GM21786 (cell line): Measurements from ENCODE around the gene ZFR2.
"Not testable (repeated sequence)": the region's sequence is repeated elsewhere in the genome, so short reads cannot be mapped to it uniquely, and the experiment has no call there.

ENCODE experiments used
- ATAC-seq: cut with Tn5 transposase; IDR thresholded peaks from one replicate; pipeline ENCODE4 v1.9.1; 2021; ENCODE audit not compliant: unreplicated experiment

ZFR2 gene

DNA sequence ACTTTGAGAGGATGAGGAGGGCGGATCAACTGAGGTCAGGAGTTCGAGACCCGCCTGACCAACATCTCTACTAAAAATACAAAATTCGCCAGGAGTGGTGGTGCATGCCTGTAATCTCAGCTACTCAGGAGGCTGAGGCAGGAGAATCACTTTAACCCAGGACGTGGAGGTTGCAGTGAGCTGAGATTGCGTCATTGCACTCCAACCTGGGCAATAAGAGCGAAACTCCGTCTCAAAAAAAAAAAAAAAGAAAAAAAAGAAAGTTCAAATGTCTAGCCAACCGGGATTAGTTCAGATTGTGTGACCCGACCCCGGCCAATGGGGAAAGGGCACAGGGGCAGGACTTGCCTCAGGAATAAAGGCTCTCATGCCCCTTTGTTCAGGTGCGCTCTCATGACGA is 5.9 kb upstream of the ZFR2 start:
- not testable (repeated sequence) for ATAC-seq

DNA sequence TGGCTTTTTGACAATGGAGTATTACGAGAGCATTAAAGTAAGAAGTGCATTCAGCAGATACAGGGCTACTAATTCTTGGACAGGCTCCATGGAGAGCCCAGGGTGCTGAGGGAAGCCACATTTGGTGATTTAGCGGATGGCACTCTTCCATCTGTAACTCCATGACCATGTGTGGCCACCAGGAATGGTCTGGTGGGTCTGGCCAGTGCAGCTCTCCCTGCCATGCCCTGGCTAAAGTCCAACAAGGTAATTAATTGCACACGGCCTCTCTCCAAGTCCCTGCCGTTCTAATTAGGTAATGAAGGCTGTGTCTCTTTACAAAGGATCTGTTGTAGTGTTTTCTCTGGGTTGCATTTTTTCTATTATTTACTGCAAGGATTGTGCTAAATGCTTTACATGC is 4.3 kb upstream of the ZFR2 start:
- ATAC-seq, result no peak

DNA sequence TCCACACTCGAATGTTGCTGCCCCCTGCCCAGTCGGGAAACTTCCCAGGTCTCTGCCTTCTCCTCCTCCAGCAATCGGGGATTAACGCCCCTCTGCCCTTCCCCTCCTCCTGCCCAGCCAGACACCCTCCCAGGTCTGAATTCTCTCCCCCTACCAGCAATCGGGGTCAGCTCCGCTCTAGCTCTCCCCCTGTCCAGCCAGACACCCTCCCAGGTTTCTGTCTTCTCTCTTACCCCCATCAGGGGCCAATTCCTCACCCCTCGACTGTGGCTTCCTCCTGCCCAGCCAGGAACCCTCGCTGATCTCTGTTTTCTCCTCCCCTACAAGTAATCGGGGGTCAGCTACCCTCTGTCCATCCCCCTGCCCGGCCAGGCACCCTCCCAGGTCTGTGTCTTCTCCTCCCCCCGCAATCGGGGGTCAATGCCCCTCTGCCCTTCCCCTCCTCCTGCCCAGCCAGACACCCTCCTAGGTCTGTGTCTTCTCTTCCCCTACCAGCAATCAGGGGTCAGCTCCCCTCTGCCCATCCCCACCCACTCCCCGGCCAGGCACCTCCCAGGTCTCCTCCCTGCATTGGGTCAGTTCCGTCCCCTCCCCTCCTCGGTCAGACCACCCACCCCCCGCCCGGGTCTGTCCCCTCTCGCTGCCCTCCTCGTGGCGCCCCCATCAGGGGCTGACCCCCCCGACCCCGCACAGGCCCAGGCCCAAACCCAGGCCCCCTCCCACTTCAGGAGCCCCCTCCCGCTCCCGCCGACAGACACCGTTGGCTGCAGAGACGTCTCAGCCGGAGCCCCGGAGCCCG is 668 bp downstream of the ZFR2 start:
- ATAC-seq, result no peak

GRCh38 chr19:3866910-3867638 is 1.8 kb downstream of the ZFR2 start:
- ATAC-seq, result no peak

DNA sequence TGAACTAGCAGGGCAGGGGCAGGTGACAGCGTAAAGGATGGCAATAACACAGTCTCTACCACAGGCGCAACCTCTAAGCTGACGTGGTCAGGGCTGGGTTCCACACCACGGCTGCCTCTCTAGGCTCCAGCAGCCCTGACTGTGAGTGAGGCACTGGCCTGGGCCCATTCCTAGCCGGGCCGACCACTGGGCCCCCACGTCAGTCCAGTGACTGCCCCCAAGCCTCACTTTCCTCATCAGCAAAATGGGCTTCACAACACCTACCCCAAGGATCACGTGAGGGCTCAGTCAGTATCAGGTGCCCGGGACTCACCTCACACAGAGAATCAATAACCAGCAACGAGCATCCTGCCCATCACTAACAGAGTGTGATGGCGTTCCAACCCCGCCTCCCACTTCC is 5.2 kb downstream of the ZFR2 start:
- ATAC-seq, result no peak

GRCh38 chr19:3862826-3863500 is 5.9 kb downstream of the ZFR2 start:
- ATAC-seq, result no peak

GRCh38 chr19:3860499-3860898 is 8.3 kb downstream of the ZFR2 start:
- ATAC-seq, result no peak

- ATAC-seq, result no peak
Measured at GRCh38 chr19:3857449-3858003, 11.3 kb downstream of the ZFR2 start.

DNA sequence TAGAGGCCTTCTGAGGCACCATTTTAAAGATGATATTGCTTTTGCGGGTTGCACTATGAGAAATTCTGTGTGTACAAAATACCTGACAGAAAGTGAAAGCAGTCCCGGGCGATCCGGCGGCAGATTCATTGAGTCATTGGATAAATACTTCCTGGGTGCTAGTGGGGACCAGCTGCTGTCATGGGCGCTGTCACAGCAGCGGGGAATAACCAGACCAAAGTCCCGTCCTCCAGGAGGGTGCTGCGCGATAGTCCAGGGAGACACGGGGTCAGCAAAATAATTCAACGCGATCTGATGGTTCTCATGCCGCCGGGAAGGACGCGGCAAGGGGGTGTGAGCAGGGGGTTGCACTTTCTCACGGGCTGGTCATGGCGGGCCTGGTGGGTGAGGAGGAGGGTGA is 13.5 kb downstream of the ZFR2 start:
- no peak for ATAC-seq

DNA sequence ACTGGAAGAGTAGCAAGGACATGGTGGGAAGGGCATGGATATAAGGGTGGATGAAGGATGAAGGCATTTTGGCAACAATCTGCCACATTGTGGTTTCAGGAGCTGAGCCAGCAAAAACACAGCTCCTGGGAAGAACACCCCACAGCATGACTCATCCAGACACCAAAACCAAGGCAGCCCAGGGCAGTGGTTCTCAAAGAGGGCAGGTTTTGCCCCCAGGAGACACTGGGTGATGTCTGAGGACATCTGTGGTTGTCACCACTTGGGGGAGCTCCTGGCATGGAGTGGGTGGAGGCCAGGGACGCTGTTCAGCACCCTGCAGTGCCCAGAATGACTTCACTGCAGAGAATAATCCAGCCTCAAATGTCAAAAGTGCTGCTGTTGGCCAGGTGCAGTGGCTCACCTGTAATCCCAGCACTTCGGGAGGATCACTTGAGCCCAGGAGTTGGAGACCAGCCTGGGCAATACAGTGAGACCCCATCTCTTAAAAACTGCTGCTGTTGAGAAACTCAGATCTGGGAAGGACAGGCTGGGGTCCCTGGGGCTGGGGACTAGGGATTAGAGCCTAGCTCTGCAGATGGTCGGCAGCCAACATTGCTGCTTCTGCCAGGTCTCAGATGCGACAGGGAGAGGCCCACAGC is 16.1 kb downstream of the ZFR2 start:
- ATAC-seq, result no peak

GRCh38 chr19:3852177-3852511 is 16.7 kb downstream of the ZFR2 start:
- no peak for ATAC-seq

GRCh38 chr19:3851254-3852176 is 17.3 kb downstream of the ZFR2 start:
- ATAC-seq, result no peak

GRCh38 chr19:3850320-3850972 is 18.4 kb downstream of the ZFR2 start:
- no peak for ATAC-seq

DNA sequence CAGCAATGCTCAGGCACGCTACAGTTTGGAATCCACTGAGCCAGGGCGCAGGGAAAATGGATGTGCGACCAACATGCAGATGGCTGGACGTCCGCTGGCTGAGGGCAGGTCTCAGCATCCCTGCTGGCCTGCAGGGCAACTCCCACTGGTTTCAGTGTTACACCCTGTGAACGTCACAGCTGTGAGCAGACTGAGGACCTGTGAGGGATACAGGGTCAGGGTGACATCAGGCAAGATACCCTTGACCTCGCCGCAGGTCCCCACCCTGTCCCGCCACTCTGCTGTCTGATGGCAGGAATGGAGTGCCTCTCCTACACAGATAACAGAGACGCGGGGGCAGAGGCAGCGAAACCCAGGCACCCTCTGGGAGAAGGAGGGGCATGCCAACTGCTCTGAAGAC is 19.1 kb downstream of the ZFR2 start:
- no peak for ATAC-seq

DNA sequence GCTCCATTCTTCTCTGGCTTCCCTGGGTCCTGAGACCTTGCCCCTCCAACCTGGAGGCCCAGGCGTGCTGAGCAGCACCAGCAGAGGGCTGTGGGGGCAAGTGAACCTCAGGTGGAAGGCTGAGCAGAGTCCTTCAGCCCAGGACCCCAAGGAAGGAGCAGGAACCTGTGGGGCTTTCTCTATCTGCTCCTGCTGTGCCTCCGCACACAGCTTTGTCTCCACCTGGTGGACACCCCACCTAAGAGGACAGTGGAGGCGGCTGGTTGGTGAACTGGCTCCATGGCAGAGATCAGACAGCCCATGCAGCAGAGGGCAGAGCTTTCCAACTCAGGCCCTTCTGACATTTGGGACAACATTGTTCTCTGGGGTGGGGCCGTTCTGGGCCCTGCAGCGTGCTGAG is 19.7 kb downstream of the ZFR2 start:
- ATAC-seq, result no peak

DNA sequence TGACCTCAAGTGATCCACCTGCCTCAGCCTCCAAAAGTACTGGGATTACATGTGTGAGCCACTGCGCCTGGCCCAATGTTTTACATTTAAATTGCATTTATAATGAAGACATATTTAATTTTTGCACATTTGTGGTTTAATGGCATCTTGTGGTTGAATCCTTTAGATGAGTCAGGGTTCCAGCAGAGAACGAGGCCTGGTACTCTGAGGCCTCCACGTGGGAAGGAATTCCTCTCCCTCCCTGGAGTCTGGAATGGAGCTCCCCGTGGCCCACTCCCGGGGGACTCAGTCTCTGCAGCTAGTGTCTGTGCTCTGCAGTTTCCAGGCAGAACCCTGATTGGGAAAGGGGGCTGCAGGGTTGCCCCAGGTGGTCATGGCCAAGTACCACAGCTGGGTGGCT is 24.2 kb downstream of the ZFR2 start:
- ATAC-seq, result no peak

DNA sequence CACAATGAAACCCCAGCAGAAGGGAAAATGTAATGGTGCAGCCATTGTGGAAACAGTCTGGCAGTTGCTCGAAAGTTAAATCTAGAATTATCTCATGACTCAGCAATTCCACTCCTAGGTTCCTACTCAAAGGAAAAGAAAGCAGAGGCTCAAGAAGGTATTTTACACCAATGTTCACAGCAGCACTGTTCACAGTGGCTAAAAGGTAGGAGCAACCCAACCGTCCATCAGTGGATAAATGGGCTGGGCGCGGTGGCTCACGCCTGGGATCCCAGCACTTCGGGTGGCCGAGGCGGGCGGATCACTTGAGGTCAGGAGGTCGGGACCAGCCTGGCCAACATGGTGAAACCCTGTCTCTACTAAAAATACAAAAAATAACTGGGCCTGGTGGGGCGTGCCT is 25.9 kb downstream of the ZFR2 start:
- ATAC-seq, result no peak

DNA sequence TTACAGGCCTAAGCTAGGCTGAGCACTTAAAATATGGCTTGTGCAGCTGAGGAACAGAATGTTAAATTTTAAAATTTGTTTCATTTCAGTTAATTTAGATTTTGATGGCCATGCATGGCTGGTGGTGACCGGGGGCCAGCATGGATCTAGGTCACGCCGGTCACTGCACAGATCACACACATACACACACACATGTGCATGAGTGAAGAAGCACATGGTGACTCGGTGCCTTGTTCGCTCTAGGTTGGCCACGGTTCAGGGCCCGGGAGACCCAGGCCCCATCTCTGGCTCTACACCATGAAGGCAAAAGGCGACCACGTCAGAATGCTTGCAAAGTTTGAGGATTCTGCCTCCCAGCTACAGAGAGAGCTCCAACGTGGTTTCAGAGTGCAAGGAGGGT is 28.0 kb downstream of the ZFR2 start:
- ATAC-seq, result no peak

GRCh38 chr19:3839941-3840340 is 28.9 kb downstream of the ZFR2 start:
- no peak for ATAC-seq

DNA sequence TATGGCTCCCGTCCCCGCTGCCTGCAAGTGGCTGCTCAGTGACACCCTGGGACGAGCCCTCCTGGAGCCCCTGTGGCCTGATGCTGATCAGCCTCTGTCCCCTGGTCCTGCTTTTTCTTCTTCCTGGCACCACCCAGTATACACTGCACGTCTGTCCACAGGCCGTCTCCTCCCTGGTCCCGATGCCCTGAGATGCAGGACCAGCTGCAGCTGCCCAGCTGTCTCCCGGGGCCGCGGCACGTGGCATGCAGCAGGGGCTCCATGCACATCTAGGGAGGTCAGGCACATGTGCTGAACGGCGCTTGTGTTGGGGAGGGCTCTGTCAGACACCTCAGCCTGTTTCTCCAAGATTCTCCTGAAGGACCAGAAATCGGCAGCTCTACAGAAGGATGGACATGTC is 30.2 kb downstream of the ZFR2 start:
- ATAC-seq, result no peak
